ENCODE results near the gene VCL. TPM values are rescaled to one million over a fixed set of nuclear protein-coding genes. Genes with fewer than 3 reads are reported as not detected.

VCL gene
- total RNA-seq, 4 donors from 2014 or later = 64.1 to 113 (median 73.4) TPM

DNA sequence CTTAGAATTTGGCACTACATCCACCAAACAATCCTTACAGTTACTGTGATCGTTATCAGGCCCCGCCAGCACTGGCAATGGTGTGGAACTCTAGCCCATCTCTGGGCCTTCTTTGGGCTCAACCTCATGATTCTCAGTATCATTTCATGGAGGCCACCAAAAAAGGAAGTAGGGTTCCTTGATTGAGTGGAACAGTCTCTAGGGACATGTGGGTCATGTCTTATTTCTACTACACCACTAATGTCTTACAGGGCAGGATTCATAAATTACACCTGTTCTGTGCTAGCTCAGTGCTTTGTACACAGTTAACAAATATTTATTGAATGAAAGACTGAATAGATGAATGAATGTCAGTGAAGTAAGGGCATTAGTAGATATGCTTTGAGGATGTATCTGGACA, 98.9 kb downstream of the VCL start:
- TF ChIP-seq, protein P1, sequence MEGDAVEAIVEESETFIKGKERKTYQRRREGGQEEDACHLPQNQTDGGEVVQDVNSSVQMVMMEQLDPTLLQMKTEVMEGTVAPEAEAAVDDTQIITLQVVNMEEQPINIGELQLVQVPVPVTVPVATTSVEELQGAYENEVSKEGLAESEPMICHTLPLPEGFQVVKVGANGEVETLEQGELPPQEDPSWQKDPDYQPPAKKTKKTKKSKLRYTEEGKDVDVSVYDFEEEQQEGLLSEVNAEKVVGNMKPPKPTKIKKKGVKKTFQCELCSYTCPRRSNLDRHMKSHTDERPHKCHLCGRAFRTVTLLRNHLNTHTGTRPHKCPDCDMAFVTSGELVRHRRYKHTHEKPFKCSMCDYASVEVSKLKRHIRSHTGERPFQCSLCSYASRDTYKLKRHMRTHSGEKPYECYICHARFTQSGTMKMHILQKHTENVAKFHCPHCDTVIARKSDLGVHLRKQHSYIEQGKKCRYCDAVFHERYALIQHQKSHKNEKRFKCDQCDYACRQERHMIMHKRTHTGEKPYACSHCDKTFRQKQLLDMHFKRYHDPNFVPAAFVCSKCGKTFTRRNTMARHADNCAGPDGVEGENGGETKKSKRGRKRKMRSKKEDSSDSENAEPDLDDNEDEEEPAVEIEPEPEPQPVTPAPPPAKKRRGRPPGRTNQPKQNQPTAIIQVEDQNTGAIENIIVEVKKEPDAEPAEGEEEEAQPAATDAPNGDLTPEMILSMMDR (IDR thresholded peaks at IDR 0.05; ENCODE audit: low read depth) = no peak

DNA sequence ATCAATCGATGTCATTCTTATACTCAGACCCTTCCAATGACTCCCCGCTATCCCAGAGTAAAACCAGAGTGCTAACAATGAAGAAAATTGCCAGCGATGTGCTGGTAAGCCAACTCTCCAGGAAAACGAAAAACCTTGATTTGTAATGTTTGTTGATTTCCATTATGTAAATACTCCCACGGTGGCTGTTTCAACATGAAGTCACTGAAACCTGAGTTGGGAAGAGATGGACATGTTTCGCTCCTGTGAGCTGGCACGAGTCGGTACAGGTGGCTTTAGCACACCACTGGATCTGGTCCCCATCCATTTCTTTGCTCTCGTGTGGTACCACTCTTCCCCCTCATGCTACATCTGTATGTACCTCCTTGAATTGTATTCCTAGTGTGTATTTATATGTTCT, 99.9 kb downstream of the VCL start:
- TF ChIP-seq, protein P1 (IDR thresholded peaks at IDR 0.05; ENCODE audit: low read depth) = no peak

- TF ChIP-seq, protein P1 (IDR thresholded peaks at IDR 0.05; ENCODE audit: low read depth) = no peak
Measured at GRCh38 chr10:74099420-74099819, 101.5 kb downstream of the VCL start.

GRCh38 chr10:74099836-74100235, 101.9 kb downstream of the VCL start:
- TF ChIP-seq, protein P1 (IDR thresholded peaks at IDR 0.05; ENCODE audit: low read depth) = no peak

- TF ChIP-seq, protein P1 (IDR thresholded peaks at IDR 0.05; ENCODE audit: low read depth) = no peak
Measured at GRCh38 chr10:74103560-74104258, 105.8 kb downstream of the VCL start.

- TF ChIP-seq, protein P1 (IDR thresholded peaks at IDR 0.05; ENCODE audit: low read depth) = no peak
Measured at GRCh38 chr10:74104480-74104879, 106.6 kb downstream of the VCL start.

GRCh38 chr10:74104996-74105395, 107.1 kb downstream of the VCL start:
- TF ChIP-seq, protein P1 (IDR thresholded peaks at IDR 0.05; ENCODE audit: low read depth) = no peak

All from subcutaneous adipose tissue (tissue), 4 donors.